NCI-H2227 (cell line): ENCODE results near the gene PRR20E.
"Not testable (repeated sequence)": the region's sequence is repeated elsewhere in the genome, so short reads cannot be mapped to it uniquely, and the experiment has no call there.

ENCODE experiments used
- DNase-seq: peaks from one replicate; lab custom pipeline; 2025; ENCODE audit not compliant: unreplicated experiment; lab: John Stamatoyannopoulos, UW

The PRR20E gene

DNA sequence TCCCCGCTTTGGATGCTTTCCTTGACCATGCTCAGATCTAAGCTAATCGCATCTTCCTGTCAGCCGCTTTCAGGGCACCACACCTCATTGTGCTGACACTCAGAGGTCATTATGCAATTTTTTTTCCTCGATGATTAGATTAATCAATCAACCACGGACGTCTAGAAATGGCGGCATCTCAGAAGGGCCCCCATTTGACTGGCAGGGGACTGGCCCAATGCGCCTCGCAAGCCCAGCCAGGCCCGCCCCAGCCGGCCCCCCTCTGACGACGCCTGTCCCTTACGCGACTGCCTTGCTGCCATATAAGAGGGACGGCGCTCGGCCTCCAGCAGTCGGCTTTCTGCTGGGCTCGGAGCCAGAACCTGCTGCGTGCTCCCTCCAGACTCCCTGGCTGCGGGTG is at the start of gene PRR20E:
Gene PRR20E, plus strand, starts transcription at position 301 of the 400 bp plus-strand sequence. CDS start 387 bp downstream, outside the sequence.
- not testable (repeated sequence) for DNase-seq

DNA sequence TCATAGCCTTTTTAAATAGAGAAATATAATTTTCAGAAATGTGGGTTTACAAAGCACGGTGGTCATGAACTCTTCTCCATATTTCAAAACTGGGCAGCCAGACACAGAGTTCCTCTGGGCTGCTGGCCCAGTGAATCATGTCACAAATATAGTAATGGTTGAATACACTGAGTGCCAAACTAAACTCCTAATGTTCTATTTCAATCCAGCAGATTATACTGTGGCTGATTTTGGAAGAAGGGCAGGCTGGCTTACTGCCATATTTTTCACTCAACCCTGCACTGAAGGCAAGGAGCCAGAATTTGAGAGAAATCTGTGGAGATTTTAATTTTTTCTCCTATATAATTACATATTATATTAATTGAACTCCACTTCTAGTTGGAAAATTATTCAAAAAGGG is 43.3 kb upstream of the PRR20E start:
- DNase-seq: no peak

DNA sequence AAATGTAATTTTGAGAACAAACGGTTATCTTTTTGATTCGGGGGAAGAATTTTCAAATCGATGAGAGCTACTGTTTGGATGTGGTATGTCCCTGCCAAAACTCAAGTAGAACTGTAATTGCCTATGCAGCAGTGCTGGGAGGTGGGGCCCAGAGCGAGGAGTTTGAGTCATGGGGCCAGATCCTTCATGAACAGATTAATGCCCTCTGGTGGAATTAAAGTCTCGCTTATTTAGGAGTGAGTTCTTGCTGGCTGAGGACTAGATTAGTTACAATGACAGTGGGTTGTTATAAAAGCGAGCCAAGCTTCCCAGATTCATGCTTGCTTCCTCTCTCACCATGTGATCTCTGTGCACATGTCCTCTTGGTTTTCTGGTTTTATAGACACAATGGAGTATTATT is 38.1 kb upstream of the PRR20E start:
- no peak for DNase-seq

DNA sequence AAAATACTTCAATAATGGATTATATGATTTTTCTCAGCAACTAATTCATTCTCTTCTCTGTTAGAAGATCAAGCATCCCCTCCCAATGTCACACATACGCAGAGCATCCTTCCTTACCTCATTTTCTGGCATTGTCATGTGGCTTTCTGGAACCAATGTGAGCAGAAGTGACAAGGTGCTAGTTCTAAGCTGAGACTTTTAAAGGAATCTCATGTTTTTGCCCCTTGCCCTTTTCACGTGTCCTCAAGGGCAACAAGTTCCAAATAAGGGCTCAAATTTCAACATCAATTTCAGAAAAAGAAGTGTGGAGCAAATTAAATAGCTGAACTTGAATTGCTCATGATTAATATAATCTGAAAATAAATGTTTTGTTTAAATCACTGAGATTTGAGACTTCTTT is 30.9 kb upstream of the PRR20E start:
- DNase-seq: no peak

DNA sequence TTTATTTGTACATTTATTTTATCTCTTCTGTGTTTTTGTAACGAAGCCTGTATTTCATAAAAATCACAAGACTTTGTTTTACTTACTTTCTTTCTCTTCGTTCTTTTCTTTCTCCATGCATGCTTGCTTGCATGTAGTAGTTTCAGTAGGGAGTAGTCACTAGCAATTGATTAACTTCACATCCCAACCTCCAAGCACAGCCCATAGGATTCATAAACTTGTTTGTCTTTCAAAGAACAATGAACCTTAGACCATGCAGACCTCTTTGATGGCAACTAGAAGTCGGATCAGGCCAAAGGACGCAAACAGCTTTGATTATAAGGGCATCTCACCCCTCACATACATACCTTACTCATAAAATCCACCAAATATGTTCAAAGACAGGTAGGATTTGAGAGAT is 29.4 kb upstream of the PRR20E start:
- DNase-seq: no peak

DNA sequence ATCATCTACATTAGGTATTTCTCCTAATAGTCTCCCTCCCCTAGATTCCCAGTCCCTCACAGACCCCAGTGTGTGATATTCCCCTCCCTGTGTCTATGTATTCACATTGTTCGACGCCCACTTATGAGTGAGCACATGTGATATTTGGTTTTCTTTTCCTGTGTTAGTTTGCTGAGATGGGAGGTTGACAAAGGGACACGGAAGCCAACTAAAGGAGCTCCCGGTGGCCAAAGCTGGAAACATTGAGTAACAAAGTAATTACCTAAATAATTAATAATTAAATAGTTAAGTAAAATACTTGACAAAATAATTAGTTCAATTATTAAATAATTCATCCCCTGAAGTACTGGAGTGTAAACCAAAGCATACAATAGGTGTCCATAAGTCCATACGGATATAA is 28.0 kb upstream of the PRR20E start:
- no peak for DNase-seq

DNA sequence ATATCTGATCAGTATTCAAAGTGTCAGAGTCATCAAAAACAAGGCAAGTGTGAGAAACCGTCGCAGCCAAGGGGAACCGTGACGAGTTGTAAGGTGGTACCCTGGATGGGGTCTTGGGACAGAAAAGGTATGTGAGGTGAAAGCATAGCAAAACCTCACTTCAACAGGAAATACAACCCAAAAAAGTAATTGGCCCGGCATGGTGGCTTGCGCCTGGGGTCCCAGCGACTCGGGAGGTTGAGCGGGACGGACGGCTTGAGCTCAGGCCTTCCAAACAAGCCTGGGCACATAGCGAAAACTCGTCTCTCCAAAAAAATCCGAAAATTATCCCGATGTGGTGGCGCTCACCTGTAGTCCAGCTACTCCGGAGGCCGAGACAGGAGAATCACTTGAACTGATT is 27.2 kb upstream of the PRR20E start:
- DNase-seq: not testable (repeated sequence)

DNA sequence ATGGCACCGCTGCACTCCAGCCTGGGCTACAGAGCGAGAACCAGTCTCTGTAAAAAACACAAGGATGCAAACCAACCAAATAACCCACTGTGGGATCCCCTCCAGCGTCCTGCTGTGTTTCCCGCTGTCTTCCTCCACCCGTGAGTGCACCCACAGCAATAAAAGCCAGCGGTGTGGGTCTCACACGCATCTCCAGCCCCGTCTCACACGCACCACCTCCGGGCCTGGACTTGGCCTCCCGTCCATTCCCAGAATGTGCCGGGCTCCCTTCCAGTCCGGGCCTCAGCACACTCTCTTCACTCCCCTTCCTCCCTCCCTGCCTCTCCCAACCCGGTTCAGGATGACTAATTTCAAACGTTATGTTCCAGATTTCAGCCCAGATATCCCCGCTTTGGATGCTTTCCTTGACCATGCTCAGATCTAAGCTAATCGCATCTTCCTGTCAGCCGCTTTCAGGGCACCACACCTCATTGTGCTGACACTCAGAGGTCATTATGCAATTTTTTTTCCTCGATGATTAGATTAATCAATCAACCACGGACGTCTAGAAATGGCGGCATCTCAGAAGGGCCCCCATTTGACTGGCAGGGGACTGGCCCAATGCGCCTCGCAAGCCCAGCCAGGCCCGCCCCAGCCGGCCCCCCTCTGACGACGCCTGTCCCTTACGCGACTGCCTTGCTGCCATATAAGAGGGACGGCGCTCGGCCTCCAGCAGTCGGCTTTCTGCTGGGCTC is 26.6 kb upstream of the PRR20E start, which contains the start of gene PRR20A:
Gene PRR20A, plus strand, starts transcription at position 684 of the 734 bp plus-strand sequence. CDS start 387 bp downstream, outside the sequence.
- not testable (repeated sequence) for DNase-seq

DNA sequence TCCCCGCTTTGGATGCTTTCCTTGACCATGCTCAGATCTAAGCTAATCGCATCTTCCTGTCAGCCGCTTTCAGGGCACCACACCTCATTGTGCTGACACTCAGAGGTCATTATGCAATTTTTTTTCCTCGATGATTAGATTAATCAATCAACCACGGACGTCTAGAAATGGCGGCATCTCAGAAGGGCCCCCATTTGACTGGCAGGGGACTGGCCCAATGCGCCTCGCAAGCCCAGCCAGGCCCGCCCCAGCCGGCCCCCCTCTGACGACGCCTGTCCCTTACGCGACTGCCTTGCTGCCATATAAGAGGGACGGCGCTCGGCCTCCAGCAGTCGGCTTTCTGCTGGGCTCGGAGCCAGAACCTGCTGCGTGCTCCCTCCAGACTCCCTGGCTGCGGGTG is 19.8 kb upstream of the PRR20E start, which contains the start of gene PRR20B:
Gene PRR20B, plus strand, starts transcription at position 301 of the 400 bp plus-strand sequence. CDS start 387 bp downstream, outside the sequence.
- DNase-seq: not testable (repeated sequence)

DNA sequence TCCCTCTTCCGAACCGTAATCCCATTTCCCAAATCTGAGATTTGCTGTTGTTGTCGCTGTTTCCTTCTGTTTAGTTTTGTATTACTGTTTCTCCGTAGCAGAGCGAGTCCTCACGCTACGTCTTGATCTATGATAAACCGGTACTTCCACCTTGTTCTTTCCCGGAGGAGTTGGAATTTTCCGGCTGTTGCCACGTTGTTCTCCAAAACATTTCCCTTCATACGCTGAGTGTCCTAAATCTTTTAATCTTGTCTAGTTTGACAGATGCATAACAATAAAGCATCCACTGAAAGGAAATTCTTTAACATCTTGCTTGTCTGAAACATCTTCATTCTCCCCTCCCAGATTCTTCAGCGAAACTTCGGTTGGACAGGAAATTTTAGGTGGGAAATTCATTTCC is 18.9 kb upstream of the PRR20E start:
- DNase-seq: not testable (repeated sequence)

DNA sequence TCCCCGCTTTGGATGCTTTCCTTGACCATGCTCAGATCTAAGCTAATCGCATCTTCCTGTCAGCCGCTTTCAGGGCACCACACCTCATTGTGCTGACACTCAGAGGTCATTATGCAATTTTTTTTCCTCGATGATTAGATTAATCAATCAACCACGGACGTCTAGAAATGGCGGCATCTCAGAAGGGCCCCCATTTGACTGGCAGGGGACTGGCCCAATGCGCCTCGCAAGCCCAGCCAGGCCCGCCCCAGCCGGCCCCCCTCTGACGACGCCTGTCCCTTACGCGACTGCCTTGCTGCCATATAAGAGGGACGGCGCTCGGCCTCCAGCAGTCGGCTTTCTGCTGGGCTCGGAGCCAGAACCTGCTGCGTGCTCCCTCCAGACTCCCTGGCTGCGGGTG is 13.2 kb upstream of the PRR20E start, which contains the start of gene PRR20C:
Gene PRR20C, plus strand, starts transcription at position 301 of the 400 bp plus-strand sequence. CDS start 387 bp downstream, outside the sequence.
- DNase-seq: not testable (repeated sequence)

DNA sequence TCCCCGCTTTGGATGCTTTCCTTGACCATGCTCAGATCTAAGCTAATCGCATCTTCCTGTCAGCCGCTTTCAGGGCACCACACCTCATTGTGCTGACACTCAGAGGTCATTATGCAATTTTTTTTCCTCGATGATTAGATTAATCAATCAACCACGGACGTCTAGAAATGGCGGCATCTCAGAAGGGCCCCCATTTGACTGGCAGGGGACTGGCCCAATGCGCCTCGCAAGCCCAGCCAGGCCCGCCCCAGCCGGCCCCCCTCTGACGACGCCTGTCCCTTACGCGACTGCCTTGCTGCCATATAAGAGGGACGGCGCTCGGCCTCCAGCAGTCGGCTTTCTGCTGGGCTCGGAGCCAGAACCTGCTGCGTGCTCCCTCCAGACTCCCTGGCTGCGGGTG is 6.7 kb upstream of the PRR20E start, which contains the start of gene PRR20D:
Gene PRR20D, plus strand, starts transcription at position 301 of the 400 bp plus-strand sequence. CDS start 387 bp downstream, outside the sequence.
- DNase-seq: not testable (repeated sequence)

DNA sequence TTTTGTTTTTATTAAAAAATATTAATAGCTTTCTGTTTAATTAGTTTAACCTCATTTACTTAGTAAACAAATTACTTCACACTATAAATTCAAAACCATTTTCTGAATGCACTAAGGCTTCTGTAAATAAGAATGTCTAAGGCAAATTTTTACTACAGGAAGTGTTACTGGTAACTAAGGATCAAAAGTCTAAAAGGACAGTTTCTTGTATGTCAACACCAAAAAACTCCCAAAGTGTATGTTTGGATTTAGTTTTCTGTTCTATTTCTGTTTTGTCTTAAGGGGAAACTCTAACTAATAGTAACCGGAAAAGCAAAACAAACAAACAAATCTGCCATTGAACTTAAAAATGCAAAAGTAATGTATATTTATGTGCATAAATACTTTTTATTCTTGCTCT is 24.7 kb downstream of the PRR20E start:
- no peak for DNase-seq

DNA sequence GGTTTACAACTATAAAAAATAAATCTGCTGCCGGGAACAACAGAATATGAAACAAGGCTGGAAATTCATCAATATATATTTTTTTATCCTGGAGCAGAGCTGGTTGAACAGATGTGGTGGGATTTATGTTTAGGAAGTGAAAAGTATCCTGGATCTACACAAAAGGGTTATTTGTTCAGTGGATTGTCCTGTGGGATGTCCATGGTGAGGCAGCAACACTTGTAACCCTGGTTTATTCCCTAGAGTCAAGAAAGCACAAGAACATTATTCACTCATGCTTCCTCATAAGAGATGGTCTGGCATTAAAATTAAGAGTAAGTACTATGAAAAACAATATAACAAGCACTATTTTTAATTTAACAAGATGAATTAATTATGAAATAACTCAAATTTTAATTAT is 46.0 kb downstream of the PRR20E start:
- no peak for DNase-seq
